Spleen (tissue), 11 donors: ENCODE measurements around the gene RPL41. TPM values are rescaled to one million over a fixed set of nuclear protein-coding genes. Genes with fewer than 3 reads are reported as not detected.

Experiments
- DNase-seq: peaks from one replicate; pipeline ENCODE4 v3.0.0-alpha.2; 2020
- H3K27ac ChIP-seq, 8 donors: fragments of 200-600 bp; sonication (generic) in 7 of 8; 1 replicate in 4 of 8; 2 replicates in 4 of 8; pipeline versions ENCODE4 v1.5.0 to v1.8.0; 2016 to 2021; ENCODE audit warnings: inconsistent platforms in 4 of 8, mild to moderate bottlenecking in 4 of 8, moderate library complexity in 1 of 8
- H3K27me3 ChIP-seq, 7 donors: fragments of 200-600 bp; sonication (generic) in 6 of 7; replicated peaks in 1 of 7; 1 replicate in 4 of 7; 2 replicates in 3 of 7; pipeline versions ENCODE4 v1.5.0 to v1.8.0; 2016 to 2021; ENCODE audit warnings: inconsistent platforms in 3 of 7, mild to moderate bottlenecking in 1 of 7
- H3K36me3 ChIP-seq, 6 donors: fragments of 200-600 bp; sonication (generic) in 5 of 6; 1 replicate in 4 of 6; 2 replicates in 2 of 6; pipeline versions ENCODE4 v1.5.0 to v1.8.0; 2016 to 2021; ENCODE audit warnings: inconsistent platforms in 2 of 6
- H3K4me1 ChIP-seq, 6 donors: fragments of 200-600 bp; sonication (generic) in 5 of 6; 1 replicate in 3 of 6; 2 replicates in 3 of 6; pipeline versions ENCODE4 v1.5.0 to v1.8.0; 2016 to 2021; ENCODE audit warnings: inconsistent platforms in 3 of 6
- H3K4me3 ChIP-seq, 8 donors: fragments of 200-600 bp; sonication (generic) in 7 of 8; 1 replicate in 4 of 8; 2 replicates in 4 of 8; pipeline versions ENCODE4 v1.5.0 to v1.8.0; 2016 to 2021; ENCODE audit warnings: inconsistent platforms in 4 of 8, mild to moderate bottlenecking in 4 of 8, moderate library complexity in 2 of 8
- H3K9me3 ChIP-seq, 8 donors: fragments of 200-600 bp; sonication (generic) in 7 of 8; 1 replicate in 4 of 8; 2 replicates in 4 of 8; pipeline versions ENCODE4 v1.5.0 to v1.8.0; 2016 to 2021; ENCODE audit warnings: inconsistent platforms in 4 of 8
- CTCF ChIP-seq, 11 experiments: fragments of 200-600 bp in 7 of 11; fragments of 450-650 bp in 4 of 11; sonication (generic) in 4 of 11; IDR thresholded peaks in 8 of 11; conservative IDR thresholded peaks in 3 of 11; 1 replicate in 7 of 11; 2 replicates in 4 of 11; pipeline versions ENCODE4 v1.4.0 to v1.8.0; 2016 to 2021; ENCODE audit warnings: antibody characterized with exemption in 11 of 11, inconsistent platforms in 4 of 11, mild to moderate bottlenecking in 1 of 11
- POLR2A ChIP-seq, 3 donors: fragments of 450-650 bp; IDR thresholded peaks; one replicate each; pipeline ENCODE4 v1.5.1; 2017; ENCODE audit warnings: antibody characterized with exemption in 3 of 3, mild to moderate bottlenecking in 1 of 3
- POLR2AphosphoS5 ChIP-seq, 3 donors: sonication (generic); formaldehyde crosslinking; IDR thresholded peaks; one replicate each; pipeline ENCODE4 v1.5.1; 2017; ENCODE audit warnings: antibody characterized with exemption in 3 of 3
- WGBS, 5 donors: extraction: QIAGEN DNeasy Blood & Tissue Kit in 3 of 5; methylation state at CpG; one replicate each; pipeline versions ENCODE4 v1.1.5 to v1.1.7; 2013 to 2018; 5-methylcytosine and 5-hydroxymethylcytosine counted together
- intact Hi-C: fragments of 100-400 bp; cut with DNase I; formaldehyde crosslinking; loops from one replicate; pipeline ENCODE4 v1.15.0; 2023; ENCODE audit warnings: low total_unique reads
- polyA plus RNA-seq, 3 donors: library from polyadenylated mRNA; stranded (reverse); fragments of 200-250 nt; gene quantifications; one replicate each; pipeline ENCODE4 v1.2.1, GENCODE V29; 2013
- total RNA-seq, 7 donors: library from RNA; depleted of rRNA in 3 of 7; stranded (reverse); fragments of >200 nt in 3 of 7; fragmentation: NEBNext Ultra II Directional in 4 of 7; extraction: Animal tissue kit (Norgen Biotek cat#: 25700) in 4 of 7; gene quantifications; one replicate each; pipeline versions ENCODE4 v1.1.0 to v1.2.1, GENCODE V29; 2016 to 2021
- donor health status: healthy with polysubstance abuse.
- donor health status: DM: no; HTN: no; CAD: no; lungs with moderate emphysema.
- donor health status: DM: no; HTN: no; CAD: no.
- donor health status: Bipolar disorder and iron deficiency.
- donor health status: healthy.
- donor health status: DM: no; HTN: no; CAD: no.
- donor health status: DM: yes; HTN: yes; CAD: no.

The RPL41 gene
- total and polyA plus RNA-seq, 10 donors: 2,138 to 9,352 (median 2,800) TPM

- no peak for TF ChIP-seq POLR2A (IDR thresholded peaks at IDR 0.05)
- TF ChIP-seq POLR2AphosphoS5 (IDR thresholded peaks at IDR 0.05): peak in 1 of 3 donors; percentile 30
- Histone ChIP-seq H3K4me3 (no peak overlapping the region), H3K36me3 (peaks cover 3 to 100% (median 96%) of the 10 kb centered on the region in 6 donors), H3K4me1 (peaks cover 4 to 28% (median 12%) of the 10 kb centered on the region in 6 donors), H3K27ac (peak overlapping the region in 3 of 8 donors; percentile 7 to 40 (median 13)), H3K9me3 (no peaks in the 10 kb centered on the region), H3K27me3 (no peaks in the 10 kb centered on the region)
- intact Hi-C loops: no loop called here
- DNase-seq: no peak
- WGBS, 5 donors: 89 to 91% (median 91%) methylated on average over 13 to 14 of the region's 14 CpGs
These were observed 21.6 kb downstream of the RPL41 start for GRCh38 chr12:56137853-56138571.

- Histone ChIP-seq H3K27me3 (no peaks in the 10 kb centered on the region), H3K4me3 (peak overlapping the region in 1 of 8 donors; percentile 8), H3K4me1 (peaks cover 14 to 65% (median 39%) of the 10 kb centered on the region in 6 donors), H3K27ac (peak overlapping the region in 7 of 8 donors; percentile 44 to 83 (median 75)), H3K36me3 (peaks cover 0 to 85% (median 78%) of the 10 kb centered on the region in 6 donors), H3K9me3 (no peaks in the 10 kb centered on the region)
- intact Hi-C loops: no loop called here
- TF ChIP-seq POLR2A (IDR thresholded peaks at IDR 0.05) (no peak), POLR2AphosphoS5 (IDR thresholded peaks at IDR 0.05) (peak in 1 of 3 donors; percentile 36)
- WGBS, 5 donors: 73 to 88% (median 87%) methylated on average over 19 of the region's 19 CpGs
- DNase-seq: no peak
These were observed 25.7 kb downstream of the RPL41 start for GRCh38 chr12:56141946-56142784.

DNA sequence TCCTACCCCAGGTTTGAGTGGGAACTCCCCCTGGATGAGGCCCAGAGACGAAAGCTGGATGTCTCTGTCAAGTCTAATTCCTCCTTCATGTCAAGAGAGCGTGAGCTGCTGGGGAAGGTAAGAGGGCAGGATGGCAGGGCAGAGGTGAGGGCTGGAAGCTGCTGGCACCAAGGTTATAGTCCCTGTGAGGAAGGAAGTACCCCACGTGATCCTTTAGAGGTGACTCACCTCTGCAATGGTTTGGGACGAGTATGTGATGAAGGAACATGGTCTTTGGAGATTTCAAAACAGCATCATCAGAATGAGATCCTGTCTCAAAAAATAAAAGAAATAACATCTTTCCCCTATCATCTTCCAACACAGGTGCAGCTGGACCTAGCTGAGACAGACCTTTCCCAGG, 26.8 kb downstream of the RPL41 start:
- Histone ChIP-seq H3K9me3 (no peaks in the 10 kb centered on the region), H3K27ac (peak overlapping the region; percentile 42 to 83 (median 67)), H3K4me1 (peaks cover 14 to 68% (median 45%) of the 10 kb centered on the region in 6 donors), H3K27me3 (no peaks in the 10 kb centered on the region), H3K4me3 (no peak overlapping the region), H3K36me3 (peaks cover 0 to 75% (median 67%) of the 10 kb centered on the region in 6 donors)
- TF ChIP-seq POLR2A (IDR thresholded peaks at IDR 0.05): no peak
- no peak for TF ChIP-seq CTCF (IDR thresholded peaks at IDR 0.05 in 8 of 11, conservative IDR thresholded peaks at IDR 0.05 in 3 of 11)
- peak in 1 of 3 donors; percentile 50 for TF ChIP-seq POLR2AphosphoS5 (IDR thresholded peaks at IDR 0.05)
- intact Hi-C loops: no loop called here
- WGBS, 5 donors: 43 to 66% (median 50%) methylated on average over 4 of the region's 4 CpGs
- DNase-seq: no peak

- 58 to 72% (median 59%) methylated on average over 8 of the region's 8 CpGs for WGBS, 5 donors
- DNase-seq: no peak
- Histone ChIP-seq H3K27ac (peak overlapping the region; percentile 42 to 83 (median 68)), H3K36me3 (peaks cover 0 to 68% (median 61%) of the 10 kb centered on the region in 6 donors), H3K27me3 (no peaks in the 10 kb centered on the region), H3K4me1 (peaks cover 14 to 62% (median 45%) of the 10 kb centered on the region in 6 donors), H3K9me3 (no peaks in the 10 kb centered on the region), H3K4me3 (no peak overlapping the region)
- intact Hi-C loops: no loop called here
- TF ChIP-seq POLR2AphosphoS5 (IDR thresholded peaks at IDR 0.05) (peak; percentile 24 to 79 (median 76)), POLR2A (IDR thresholded peaks at IDR 0.05) (no peak), CTCF (IDR thresholded peaks at IDR 0.05 in 8 of 11, conservative IDR thresholded peaks at IDR 0.05 in 3 of 11) (no peak)
These were observed 27.4 kb downstream of the RPL41 start for GRCh38 chr12:56143870-56144269.
